Liver (tissue), 9 donors: Measurements from ENCODE around the gene EYA4. TPM values are rescaled to one million over a fixed set of nuclear protein-coding genes. Genes with fewer than 3 reads are reported as not detected.

ENCODE experiments used
- DNase-seq: peaks from one replicate; pipeline ENCODE4 v3.0.0-alpha.2; 2017; ENCODE audit warnings: low spot score
- H3K27ac ChIP-seq, 2 donors: one replicate each; pipeline ENCODE4 v1.7.0; 2013; ENCODE audit warnings: inconsistent platforms in 2 of 2, low read length in 2 of 2, control low read depth in 1 of 2, low read depth in 1 of 2, mild to moderate bottlenecking in 1 of 2
- H3K27me3 ChIP-seq, 4 donors: one replicate each; pipeline versions ENCODE4 v1.6.1 to v1.7.0; 2013; ENCODE audit warnings: low read length in 3 of 4, inconsistent platforms in 1 of 4, mild to moderate bottlenecking in 1 of 4, moderate library complexity in 1 of 4; ENCODE audit not compliant: control insufficient read depth in 4 of 4, insufficient read depth in 4 of 4
- H3K36me3 ChIP-seq, 4 donors: one replicate each; pipeline versions ENCODE4 v1.6.1 to v1.7.0; 2013; ENCODE audit warnings: low read length in 3 of 4, mild to moderate bottlenecking in 3 of 4, low read depth in 1 of 4, moderate library complexity in 1 of 4; ENCODE audit not compliant: control insufficient read depth in 4 of 4, insufficient read depth in 3 of 4
- H3K4me1 ChIP-seq, 4 donors: one replicate each; pipeline versions ENCODE4 v1.6.1 to v1.7.0; 2013; ENCODE audit warnings: low read length in 3 of 4, mild to moderate bottlenecking in 3 of 4, moderate library complexity in 1 of 4; ENCODE audit not compliant: control insufficient read depth in 4 of 4, insufficient read depth in 4 of 4
- H3K4me3 ChIP-seq, 3 donors: one replicate each; pipeline versions ENCODE4 v1.6.1 to v1.7.0; 2013; ENCODE audit warnings: low read length in 3 of 3, control low read depth in 1 of 3, low read depth in 1 of 3, mild to moderate bottlenecking in 1 of 3
- H3K9ac ChIP-seq, 2 donors: one replicate each; pipeline ENCODE4 v1.7.0; 2013; ENCODE audit warnings: low read length in 2 of 2, mild to moderate bottlenecking in 2 of 2, moderate library complexity in 2 of 2, control low read depth in 1 of 2, low read depth in 1 of 2
- H3K9me3 ChIP-seq, 4 donors: one replicate each; pipeline versions ENCODE4 v1.6.1 to v1.7.0; 2013; ENCODE audit warnings: low read length in 3 of 4; ENCODE audit not compliant: control insufficient read depth in 4 of 4
- EGR1 ChIP-seq, 2 donors: IDR thresholded peaks; 2 replicates each; pipeline ENCODE4 v1.6.1; 2016 to 2018; ENCODE audit warnings: antibody characterized with exemption in 2 of 2, low read depth in 2 of 2
- FOXA1 ChIP-seq: IDR thresholded peaks from 2 replicates; pipeline ENCODE4 v1.6.1; 2016; ENCODE audit warnings: antibody characterized with exemption
- HNF4A ChIP-seq, 2 donors: conservative IDR thresholded peaks; 2 replicates each; pipeline ENCODE4 v1.6.1; 2016; ENCODE audit warnings: antibody characterized with exemption in 2 of 2, mild to moderate bottlenecking in 2 of 2
- JUND ChIP-seq, 2 donors: IDR thresholded peaks; 2 replicates each; pipeline ENCODE4 v1.6.1; 2016; ENCODE audit warnings: antibody characterized with exemption in 2 of 2
- RAD21 ChIP-seq, 2 donors: IDR thresholded peaks; 2 replicates each; pipeline ENCODE4 v1.6.1; 2016; ENCODE audit warnings: antibody characterized with exemption in 2 of 2, mild to moderate bottlenecking in 2 of 2
- RXRA ChIP-seq, 2 donors: IDR thresholded peaks; 2 replicates each; pipeline ENCODE4 v1.6.1; 2017 to 2018; ENCODE audit warnings: antibody characterized with exemption in 2 of 2, mild to moderate bottlenecking in 1 of 2
- SP1 ChIP-seq: IDR thresholded peaks from 2 replicates; pipeline ENCODE4 v1.6.1; 2018; ENCODE audit warnings: antibody characterized with exemption, mild to moderate bottlenecking
- YY1 ChIP-seq: IDR thresholded peaks from 2 replicates; pipeline ENCODE4 v1.6.1; 2016; ENCODE audit warnings: antibody characterized with exemption, mild to moderate bottlenecking
- WGBS: extraction: QIAGEN DNeasy Blood & Tissue Kit; methylation state at CpG from one replicate; pipeline ENCODE4 v1.1.7; 2013; 5-methylcytosine and 5-hydroxymethylcytosine counted together
- polyA plus RNA-seq, 2 donors: library from polyadenylated mRNA; stranded (reverse) in 1 of 2; unstranded in 1 of 2; fragments of 200-250 nt in 1 of 2; fragments of >200 nt in 1 of 2; fragmentation: Nextera tagmentation in 1 of 2; extraction: Ambion mirVana in 1 of 2; gene quantifications; one replicate each; pipeline versions ENCODE4 v1.2.1 to v1.2.3, GENCODE V29; 2013 to 2015
- total RNA-seq, 2 donors: library from RNA; depleted of rRNA; stranded (reverse); fragments of >200 nt; gene quantifications; one replicate each; pipeline ENCODE4 v1.2.3, GENCODE V29; 2014
- TF ChIP-seq, protein P1 (sequence below): IDR thresholded peaks from 2 replicates; pipeline ENCODE4 v1.6.1; 2016; ENCODE audit warnings: antibody characterized with exemption
- TF ChIP-seq, protein P2 (sequence below): IDR thresholded peaks from 2 replicates; pipeline ENCODE4 v1.6.1; 2016; ENCODE audit warnings: antibody characterized with exemption
- TF ChIP-seq, protein P3 (sequence below): IDR thresholded peaks from 2 replicates; pipeline ENCODE4 v1.6.1; 2016; ENCODE audit warnings: antibody characterized with exemption, mild to moderate bottlenecking
- donor health status: healthy.
- donor health status: healthy.
- donor health status: healthy.
- donor health status: healthy.
- donor health status: healthy.

The EYA4 gene
- total and polyA plus RNA-seq, 4 donors, result 0.05 to 0.50 TPM; not detected in 2

GRCh38 chr6:133241901-133242636, 912 bp downstream of the EYA4 start:
- Histone ChIP-seq H3K4me3 (peak overlapping the region in 2 of 3 donors; percentile 25 to 49), H3K27me3 (peaks cover 2 to 21% (median 15%) of the 10 kb centered on the region in 4 donors), H3K9ac (no peak overlapping the region), H3K4me1 (peaks cover 9 to 30% (median 26%) of the 10 kb centered on the region in 4 donors), H3K27ac (no peak overlapping the region), H3K9me3 (peaks cover 0 to 3% (median 0%) of the 10 kb centered on the region in 4 donors), H3K36me3 (no peaks in the 10 kb centered on the region)
- WGBS, result 4% methylated on average over 52 of the region's 52 CpGs
- TF ChIP-seq RAD21 (IDR thresholded peaks at IDR 0.05), result no peak
- no peak for TF ChIP-seq JUND (IDR thresholded peaks at IDR 0.05)
- TF ChIP-seq, protein P1, sequence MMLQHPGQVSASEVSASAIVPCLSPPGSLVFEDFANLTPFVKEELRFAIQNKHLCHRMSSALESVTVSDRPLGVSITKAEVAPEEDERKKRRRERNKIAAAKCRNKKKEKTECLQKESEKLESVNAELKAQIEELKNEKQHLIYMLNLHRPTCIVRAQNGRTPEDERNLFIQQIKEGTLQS, result no peak
- TF ChIP-seq YY1, result no peak
- no peak for TF ChIP-seq SP1
- no peak for TF ChIP-seq FOXA1
- no peak for TF ChIP-seq EGR1 (IDR thresholded peaks at IDR 0.05; ENCODE audit: low read depth in 2 of 2)
- TF ChIP-seq, protein P2, sequence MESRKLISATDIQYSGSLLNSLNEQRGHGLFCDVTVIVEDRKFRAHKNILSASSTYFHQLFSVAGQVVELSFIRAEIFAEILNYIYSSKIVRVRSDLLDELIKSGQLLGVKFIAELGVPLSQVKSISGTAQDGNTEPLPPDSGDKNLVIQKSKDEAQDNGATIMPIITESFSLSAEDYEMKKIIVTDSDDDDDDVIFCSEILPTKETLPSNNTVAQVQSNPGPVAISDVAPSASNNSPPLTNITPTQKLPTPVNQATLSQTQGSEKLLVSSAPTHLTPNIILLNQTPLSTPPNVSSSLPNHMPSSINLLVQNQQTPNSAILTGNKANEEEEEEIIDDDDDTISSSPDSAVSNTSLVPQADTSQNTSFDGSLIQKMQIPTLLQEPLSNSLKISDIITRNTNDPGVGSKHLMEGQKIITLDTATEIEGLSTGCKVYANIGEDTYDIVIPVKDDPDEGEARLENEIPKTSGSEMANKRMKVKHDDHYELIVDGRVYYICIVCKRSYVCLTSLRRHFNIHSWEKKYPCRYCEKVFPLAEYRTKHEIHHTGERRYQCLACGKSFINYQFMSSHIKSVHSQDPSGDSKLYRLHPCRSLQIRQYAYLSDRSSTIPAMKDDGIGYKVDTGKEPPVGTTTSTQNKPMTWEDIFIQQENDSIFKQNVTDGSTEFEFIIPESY, result no peak
- DNase-seq, result no peak

- Histone ChIP-seq H3K4me3 (peak overlapping the region in 2 of 3 donors; percentile 25 to 49), H3K27ac (no peak overlapping the region), H3K4me1 (peaks cover 9 to 30% (median 26%) of the 10 kb centered on the region in 4 donors), H3K36me3 (no peaks in the 10 kb centered on the region), H3K27me3 (peaks cover 2 to 25% (median 15%) of the 10 kb centered on the region in 4 donors), H3K9me3 (peaks cover 0 to 3% (median 0%) of the 10 kb centered on the region in 4 donors), H3K9ac (no peak overlapping the region)
- no peak for DNase-seq
- no peak for TF ChIP-seq RXRA (IDR thresholded peaks at IDR 0.05)
- TF ChIP-seq, protein P3, sequence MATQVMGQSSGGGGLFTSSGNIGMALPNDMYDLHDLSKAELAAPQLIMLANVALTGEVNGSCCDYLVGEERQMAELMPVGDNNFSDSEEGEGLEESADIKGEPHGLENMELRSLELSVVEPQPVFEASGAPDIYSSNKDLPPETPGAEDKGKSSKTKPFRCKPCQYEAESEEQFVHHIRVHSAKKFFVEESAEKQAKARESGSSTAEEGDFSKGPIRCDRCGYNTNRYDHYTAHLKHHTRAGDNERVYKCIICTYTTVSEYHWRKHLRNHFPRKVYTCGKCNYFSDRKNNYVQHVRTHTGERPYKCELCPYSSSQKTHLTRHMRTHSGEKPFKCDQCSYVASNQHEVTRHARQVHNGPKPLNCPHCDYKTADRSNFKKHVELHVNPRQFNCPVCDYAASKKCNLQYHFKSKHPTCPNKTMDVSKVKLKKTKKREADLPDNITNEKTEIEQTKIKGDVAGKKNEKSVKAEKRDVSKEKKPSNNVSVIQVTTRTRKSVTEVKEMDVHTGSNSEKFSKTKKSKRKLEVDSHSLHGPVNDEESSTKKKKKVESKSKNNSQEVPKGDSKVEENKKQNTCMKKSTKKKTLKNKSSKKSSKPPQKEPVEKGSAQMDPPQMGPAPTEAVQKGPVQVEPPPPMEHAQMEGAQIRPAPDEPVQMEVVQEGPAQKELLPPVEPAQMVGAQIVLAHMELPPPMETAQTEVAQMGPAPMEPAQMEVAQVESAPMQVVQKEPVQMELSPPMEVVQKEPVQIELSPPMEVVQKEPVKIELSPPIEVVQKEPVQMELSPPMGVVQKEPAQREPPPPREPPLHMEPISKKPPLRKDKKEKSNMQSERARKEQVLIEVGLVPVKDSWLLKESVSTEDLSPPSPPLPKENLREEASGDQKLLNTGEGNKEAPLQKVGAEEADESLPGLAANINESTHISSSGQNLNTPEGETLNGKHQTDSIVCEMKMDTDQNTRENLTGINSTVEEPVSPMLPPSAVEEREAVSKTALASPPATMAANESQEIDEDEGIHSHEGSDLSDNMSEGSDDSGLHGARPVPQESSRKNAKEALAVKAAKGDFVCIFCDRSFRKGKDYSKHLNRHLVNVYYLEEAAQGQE, result no peak
- no peak for TF ChIP-seq HNF4A (conservative IDR thresholded peaks at IDR 0.05)
- WGBS, result 6% methylated on average over 36 of the region's 36 CpGs
Observed at GRCh38 chr6:133242637-133243585, 1.8 kb downstream of the EYA4 start.
